GM12874 (cell line): ENCODE data around the gene WBP2.

Experiments used
- TF ChIP-seq, protein P1 (sequence below): IDR thresholded peaks from 2 replicates; pipeline ENCODE4 v1.5.1; 2011; ENCODE audit warnings: low read depth, mild to moderate bottlenecking, control low read depth, low read length, moderate library complexity; ENCODE audit not compliant: insufficient read depth

The WBP2 gene

DNA sequence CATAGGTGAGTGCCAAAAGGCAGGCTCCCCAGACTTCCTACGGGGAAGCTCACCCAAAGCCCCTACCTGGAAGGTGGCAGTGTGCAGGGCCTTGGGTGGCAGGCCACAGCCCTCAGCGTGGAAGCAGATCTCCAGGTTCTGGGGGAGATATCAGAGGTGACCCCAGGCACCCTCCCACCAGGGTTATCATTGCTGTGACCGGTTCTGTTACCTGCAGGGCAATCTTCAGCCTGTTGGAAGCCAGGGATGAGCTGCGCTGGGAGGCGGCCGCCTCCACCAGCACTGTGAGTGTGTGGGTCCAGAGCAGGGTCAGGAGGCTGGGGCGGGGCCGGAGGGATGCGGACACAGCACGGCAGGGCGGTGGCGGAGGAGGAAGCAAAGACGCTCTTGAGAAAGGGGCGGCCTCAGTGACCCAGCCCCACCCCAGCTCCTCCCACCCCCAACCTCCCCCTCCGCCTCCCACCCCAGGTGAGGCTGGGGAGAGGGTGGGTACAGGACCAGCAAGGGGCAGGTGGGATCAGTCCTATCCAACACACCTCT lies 24.0 kb downstream of the WBP2 start:
- TF ChIP-seq, protein P1, sequence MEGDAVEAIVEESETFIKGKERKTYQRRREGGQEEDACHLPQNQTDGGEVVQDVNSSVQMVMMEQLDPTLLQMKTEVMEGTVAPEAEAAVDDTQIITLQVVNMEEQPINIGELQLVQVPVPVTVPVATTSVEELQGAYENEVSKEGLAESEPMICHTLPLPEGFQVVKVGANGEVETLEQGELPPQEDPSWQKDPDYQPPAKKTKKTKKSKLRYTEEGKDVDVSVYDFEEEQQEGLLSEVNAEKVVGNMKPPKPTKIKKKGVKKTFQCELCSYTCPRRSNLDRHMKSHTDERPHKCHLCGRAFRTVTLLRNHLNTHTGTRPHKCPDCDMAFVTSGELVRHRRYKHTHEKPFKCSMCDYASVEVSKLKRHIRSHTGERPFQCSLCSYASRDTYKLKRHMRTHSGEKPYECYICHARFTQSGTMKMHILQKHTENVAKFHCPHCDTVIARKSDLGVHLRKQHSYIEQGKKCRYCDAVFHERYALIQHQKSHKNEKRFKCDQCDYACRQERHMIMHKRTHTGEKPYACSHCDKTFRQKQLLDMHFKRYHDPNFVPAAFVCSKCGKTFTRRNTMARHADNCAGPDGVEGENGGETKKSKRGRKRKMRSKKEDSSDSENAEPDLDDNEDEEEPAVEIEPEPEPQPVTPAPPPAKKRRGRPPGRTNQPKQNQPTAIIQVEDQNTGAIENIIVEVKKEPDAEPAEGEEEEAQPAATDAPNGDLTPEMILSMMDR: no peak

DNA sequence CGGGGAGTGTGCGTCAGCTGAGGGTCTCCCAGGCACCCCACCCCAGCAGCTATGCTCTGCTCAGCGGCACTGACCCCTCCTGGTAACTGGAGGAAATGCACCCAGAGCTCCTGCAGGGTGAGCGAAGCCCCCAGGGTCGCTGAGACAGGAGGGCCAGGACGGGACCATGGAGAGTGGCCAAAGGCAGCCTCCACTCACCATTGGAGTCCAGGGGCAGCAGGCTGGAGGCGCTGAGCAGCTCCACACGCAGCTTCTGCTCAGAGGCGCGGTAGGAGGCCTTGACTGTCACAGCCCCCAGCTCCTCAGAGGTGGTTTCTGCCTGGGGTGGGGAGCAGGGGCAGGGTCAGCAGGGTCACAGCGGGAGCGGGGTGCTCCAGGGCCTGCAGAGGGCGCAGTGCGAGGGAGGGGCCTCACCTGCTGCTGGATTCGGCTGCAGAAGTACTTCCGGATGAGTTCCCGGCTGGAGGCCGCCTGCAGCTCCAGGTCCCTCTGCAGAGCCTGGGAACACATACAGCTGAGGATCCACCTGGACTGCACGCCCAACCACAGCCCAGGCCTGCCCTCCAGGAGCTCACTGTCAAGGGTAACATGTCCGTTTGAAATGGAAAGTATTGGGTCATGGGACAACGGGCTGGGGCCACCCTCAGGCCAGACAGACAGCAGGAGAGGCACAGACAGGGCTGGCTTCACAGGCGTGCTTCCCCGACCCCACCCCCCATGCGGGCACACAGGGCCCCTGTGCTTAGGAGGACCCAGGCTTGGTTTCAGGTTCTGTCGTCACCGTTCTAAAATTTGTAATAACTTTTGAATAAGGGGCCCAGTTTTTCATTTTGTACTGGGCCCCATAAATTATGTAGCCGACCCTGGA lies 24.7 kb downstream of the WBP2 start:
- TF ChIP-seq, protein P1: peak; percentile 79

DNA sequence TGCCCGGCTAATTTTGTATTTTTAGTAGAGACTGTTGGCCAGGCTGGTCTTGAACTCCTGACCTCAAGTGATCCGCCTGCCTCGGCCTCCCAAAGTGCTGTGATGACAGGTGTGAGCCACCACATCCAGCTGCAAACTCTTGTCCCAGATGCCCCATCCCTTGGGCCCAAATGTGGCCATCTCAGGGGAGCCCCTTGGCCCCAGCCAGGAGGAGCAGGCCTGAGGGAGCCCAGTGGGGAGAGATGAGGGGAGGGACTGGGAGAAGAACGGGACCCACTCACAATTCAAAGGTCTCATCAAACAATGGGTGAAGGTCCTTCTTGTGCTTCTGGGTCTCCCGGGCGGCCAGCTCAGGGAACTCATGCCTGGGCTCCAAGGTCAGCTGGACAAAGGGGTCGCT lies 25.4 kb downstream of the WBP2 start:
- TF ChIP-seq, protein P1: no peak

GRCh38 chr17:75828741-75829140 lies 26.4 kb downstream of the WBP2 start:
- TF ChIP-seq, protein P1: no peak

- TF ChIP-seq, protein P1: no peak
These were observed 27.1 kb downstream of the WBP2 start for GRCh38 chr17:75828076-75828400.

DNA sequence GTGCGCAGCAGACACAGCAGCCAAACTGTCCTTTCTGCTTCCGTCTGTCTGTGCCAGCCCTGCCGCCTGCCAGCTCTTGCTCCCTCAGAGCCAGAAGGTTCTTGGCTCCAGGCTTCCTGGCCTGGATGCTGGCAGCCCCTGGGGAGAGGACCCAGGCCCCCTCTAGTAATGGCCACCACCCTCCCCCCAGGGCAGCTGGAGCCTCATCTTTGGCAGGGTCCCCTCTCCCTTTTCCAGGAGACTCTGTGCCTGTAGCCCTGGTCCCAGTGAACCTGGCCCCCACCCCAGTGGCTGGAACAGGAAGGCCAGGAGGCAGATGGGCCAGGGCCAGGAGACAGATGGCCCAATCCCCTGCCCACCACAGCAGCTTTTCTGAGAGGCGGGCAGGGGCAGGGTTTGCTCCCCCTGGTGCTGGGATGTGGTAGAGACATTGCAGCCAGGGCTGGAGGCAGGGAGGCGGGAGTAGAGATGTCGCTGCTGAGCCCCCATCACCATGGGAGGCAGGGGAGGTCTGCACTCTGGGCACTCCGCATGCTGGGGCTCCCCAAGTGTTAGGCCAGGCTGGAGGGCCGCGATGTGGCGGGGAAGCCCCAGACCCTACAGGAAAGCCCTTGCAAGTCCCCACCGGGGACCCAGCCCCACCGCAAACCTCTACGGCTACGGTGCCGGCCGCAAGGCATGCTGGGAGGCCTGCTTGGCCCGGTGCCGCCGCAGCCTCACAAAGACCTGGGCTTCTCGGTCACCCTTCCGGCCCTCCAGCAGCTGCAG lies 27.6 kb downstream of the WBP2 start:
- TF ChIP-seq, protein P1: peak; percentile 70

- TF ChIP-seq, protein P1: no peak
These were observed 28.4 kb downstream of the WBP2 start for GRCh38 chr17:75826561-75827307.
